NCI-H226 (cell line): ENCODE measurements around the gene ZNF407.
A peak's percentile ranks its signal among the peaks of the same experiment; 100 is the strongest.

Experiments used
- DNase-seq: peaks from one replicate; pipeline ENCODE4 v3.0.0-alpha.2; 2015

The ZNF407 gene

DNA sequence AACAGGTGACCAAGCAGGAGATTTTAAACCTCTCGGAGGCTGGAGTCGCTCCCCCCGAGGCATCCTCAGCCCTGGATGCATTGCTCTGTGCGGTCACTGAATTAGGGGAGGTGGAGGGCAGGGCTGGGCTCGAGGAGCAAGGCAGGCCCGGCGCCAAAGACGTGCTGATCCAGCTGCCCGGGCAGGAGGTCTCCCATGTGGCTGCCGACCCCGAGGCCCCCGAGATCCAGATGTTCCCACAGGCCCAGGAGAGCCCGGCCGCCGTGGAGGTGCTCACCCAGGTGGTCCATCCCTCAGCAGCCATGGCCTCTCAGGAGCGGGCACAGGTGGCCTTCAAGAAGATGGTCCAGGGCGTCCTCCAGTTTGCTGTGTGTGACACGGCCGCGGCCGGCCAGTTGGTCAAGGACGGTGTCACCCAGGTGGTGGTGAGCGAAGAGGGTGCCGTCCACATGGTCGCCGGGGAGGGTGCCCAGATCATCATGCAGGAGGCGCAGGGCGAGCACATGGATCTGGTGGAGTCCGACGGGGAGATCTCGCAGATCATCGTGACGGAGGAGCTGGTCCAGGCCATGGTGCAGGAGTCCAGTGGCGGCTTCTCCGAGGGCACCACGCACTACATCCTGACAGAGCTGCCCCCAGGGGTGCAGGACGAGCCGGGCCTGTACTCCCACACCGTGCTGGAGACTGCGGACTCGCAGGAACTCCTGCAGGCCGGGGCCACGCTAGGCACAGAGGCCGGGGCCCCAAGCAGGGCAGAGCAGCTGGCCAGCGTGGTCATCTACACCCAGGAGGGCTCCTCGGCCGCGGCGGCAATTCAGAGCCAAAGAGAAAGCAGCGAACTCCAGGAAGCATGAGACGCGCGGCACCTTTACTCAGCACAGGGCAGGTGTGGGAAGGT lies 466.2 kb downstream of the ZNF407 start:
- no peak for DNase-seq

DNA sequence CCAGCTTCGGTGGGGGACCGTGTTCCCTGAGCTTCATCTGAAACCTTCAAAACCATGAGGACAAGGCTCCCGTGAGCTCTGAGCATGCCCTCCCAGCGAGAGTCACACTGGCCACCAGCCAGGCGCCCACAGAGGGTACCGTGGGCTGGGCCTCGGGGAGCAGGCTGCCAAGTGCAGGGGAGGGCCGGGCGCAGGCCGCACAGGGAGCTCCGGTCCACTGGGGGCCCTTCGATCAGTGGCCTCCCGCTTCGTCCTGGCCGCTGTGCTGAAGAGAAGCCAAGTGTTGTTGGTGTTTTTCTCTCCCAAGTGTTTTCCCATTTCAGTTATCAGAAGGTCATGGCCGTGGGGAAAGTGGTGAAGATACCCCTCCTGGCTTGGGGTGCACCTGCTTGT lies 466.8 kb downstream of the ZNF407 start:
- no peak for DNase-seq

DNA sequence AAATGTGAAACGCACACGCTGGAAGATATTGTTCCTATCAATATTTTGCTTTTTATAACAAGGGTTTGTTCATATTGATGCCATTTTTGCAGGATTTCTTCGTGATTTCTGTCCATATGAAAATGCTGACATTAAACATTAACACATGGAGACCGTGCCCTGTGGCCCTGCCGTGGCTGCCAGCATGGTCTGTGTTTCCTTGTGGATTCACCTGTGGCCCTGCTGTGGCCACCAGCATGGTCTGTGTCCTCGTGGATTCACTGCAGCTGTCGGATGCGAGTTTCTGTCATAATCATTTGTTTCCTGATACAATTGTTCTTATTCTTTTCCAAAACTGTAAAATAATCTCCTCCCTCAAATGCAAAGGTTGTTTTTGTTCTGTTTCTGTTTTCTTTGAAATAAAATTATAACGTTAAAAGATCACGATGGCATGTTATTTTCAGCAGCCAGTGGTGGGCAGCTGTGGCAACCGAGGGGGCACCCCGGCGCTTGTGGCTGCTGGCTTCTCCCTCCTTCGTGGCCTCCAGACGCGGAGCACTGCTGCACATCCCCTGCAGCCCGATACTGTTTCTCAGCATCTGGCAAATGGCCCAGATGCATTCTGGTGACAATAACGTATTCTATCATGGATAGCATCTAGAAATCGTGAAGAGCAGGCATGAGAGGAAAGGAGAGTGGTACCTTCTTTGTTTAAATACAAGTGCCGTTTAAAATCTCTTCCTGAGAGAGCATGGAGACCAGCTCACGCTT lies 467.8 kb downstream of the ZNF407 start:
- no peak for DNase-seq

DNA sequence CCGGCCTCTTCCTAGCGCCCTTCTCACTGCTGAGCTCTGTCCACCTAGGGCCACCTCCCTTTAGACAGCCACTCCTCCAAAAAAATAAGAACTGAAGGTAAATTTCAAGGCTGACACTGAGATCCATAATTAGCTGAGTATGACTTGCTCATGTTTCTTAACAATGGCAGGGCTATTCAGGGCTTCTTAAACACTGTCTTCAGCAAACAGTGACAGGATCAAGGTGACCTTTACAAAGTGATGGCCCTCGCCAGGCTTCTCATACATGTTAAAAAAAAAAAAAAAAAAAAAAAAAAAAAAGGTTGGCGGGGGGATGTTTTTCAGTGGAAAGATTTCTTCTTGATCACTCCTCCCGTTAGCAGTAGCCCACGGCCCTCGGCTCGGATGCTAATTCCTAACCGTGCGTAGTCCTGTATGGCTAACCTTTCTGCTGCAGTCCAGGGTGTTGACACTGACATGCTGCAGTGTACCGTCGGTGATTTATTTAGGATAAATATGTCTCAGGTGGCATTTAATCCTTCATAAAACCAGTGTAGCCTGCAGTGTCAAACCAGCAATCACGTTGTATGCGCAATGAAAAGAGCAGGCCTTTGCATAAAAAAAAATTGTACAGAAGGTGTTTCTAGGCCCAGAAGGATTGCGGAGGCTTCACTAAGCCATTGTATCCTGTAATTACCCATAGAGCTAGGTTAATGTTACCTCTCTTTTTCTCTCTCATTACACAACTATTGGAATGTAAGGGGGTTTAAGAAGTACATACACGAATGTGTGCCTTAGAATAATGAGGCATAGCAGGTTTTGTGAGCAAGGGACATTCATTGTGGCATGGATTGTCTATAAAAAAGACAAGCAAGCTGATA lies 468.6 kb downstream of the ZNF407 start:
- no peak for DNase-seq

DNA sequence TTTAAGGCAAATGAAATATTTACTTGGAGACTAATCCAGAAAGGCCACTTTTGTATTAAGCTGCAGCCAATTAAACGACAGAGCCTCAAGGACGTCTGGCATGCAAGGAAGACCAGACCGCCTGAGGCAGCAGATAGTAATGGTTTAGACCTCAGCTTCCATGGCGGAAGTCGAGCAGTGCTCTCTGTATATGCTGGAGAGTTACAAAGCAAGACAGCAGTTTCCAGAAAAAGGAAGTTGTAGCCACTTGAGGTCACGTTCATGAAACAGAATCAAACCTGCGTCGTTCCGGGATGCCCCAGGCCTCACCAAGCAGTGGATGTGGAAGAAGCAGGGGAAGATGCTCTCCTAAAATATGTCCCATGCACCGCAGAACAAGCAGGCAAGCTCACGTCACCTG lies 469.3 kb downstream of the ZNF407 start:
- DNase-seq = no peak

DNA sequence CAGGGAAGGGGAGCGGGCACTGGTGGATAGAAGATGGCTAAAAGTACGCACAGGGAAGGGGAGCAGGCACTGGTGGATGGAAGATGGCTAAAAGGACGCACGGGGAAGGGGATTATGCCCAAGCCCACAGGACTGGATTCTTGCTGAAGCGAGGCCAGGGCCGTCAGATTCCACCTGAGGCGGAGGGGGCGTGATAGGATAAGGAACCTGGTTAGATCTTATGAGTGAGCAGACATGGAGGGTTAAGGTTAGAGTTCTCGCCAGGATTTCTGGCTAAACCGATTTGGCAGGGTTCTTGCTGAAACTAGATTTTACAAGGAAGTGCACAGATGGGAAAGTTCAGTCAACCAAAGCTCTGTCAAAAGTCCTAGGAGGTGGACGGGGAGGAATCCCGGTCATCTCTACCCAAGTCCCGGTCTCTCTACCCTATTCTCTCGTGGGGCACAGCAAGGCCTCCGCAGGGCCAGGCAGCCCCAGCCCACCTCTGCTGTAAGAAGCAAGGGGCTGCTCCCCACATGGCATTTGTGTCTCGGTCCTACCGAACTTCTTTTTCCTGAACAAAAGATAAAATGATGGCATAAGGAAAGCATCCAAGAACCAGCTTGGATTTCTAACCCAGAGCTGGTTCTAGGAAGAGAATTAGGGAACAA lies 470.5 kb downstream of the ZNF407 start:
- DNase-seq = no peak

DNA sequence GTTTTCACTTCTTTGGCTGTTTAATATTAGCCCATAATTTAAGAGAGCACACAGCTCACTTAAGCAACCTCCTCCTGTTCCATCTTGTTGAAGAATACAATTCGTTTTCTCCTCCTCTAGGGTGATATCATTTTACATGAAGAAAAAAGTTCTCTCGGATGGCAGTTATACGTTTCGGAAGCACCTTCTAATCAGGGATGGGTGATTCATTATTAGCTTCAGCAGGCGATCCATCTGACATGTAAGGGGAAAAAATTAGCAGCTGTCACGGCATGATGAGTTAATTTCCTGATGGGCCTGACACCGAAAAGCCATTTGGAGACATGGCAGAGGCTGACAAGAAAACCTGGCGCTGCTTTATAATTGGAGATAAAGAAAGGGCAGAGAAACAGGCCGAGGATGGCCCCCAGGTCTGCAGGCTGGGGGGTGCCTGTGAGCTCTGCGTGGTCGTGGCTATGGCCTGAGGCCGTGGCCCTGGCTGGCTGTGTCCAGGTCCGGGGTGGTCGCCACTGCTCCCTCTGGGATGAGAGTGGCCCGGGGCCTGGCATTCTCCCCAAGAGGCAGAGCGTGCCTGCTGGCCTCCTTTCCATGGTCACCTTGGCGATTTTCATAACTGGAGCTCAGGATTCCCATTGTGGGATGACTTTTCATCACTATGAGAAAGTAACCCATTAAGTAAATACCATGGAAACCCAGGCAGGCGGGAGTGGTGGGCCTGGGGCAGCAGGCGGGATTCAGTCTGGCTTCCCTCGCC lies 471.2 kb downstream of the ZNF407 start:
- no peak for DNase-seq

DNA sequence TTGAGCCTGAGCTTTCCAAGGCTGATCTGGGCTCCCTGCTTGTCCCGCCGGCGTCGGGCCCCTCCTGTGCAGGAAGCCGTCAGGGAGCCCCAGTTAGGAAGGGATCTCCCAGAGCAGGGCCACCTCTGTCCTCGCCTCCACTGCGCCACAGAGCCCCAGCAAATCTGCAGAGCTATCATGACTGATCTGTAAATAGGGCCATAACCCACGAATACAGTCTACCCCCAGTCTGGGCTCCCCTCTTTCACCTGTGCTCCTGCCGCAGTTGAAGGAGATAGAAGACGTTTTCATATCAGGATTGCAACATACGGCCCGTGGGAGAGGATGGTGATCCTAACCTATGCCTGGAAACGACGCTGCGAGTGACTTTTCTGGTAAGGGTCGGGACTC lies 472.6 kb downstream of the ZNF407 start:
- no peak for DNase-seq

DNA sequence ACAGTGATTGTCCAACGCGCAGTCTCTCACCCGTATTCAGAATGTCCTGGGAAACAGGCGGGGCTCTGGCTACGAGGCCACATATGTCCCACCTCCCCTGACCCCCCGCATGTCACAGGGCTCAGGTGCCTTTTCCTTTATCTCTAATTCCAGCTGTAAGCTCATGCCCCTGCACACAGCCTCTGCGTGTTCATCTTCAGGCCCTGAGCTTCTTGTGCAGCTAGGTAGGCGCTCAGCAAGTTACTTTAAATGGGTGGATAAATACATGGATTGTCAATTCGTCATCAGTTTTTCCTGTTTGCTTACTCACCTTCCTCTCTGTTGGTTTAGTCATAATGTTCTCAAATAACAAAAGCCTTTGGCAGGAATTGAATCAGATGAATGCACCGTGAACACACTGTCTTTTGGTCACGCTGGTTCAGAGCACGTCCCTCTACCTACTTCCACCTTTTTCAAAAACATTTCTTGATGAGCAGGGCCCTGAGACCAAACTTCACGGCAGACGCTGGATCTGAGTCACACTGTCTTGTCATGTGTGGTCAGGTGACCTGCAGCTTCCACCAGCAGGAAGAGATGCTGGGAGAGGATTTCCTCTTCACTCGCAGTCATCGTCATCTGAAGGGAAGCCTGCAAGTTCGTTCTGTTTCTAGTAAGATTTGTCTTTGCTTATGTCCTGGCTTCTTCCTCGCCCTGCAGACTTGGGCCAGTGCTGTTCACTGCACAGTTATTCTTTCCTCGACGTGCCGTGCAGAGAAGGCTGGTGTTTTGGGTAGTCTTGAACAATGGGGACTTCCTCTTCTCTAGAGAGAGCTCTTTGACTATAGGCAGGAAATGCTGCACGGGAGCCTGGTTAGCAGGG lies 473.2 kb downstream of the ZNF407 start:
- peak; percentile 29 for DNase-seq

DNA sequence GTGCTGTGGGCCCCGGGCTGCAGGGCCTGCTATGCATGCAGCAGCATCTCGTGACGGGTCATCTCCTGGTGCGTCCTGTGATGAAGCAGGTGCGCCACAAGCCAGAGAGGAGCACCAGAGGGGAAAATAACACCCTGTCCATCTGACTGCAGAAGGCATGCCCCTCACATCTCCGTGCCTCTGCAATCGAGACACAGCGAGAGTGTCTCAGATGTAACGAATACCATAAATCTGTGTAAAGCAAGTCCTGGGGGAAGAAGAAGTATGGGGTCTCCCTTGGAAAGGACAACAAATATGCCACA lies 473.8 kb downstream of the ZNF407 start:
- no peak for DNase-seq

DNA sequence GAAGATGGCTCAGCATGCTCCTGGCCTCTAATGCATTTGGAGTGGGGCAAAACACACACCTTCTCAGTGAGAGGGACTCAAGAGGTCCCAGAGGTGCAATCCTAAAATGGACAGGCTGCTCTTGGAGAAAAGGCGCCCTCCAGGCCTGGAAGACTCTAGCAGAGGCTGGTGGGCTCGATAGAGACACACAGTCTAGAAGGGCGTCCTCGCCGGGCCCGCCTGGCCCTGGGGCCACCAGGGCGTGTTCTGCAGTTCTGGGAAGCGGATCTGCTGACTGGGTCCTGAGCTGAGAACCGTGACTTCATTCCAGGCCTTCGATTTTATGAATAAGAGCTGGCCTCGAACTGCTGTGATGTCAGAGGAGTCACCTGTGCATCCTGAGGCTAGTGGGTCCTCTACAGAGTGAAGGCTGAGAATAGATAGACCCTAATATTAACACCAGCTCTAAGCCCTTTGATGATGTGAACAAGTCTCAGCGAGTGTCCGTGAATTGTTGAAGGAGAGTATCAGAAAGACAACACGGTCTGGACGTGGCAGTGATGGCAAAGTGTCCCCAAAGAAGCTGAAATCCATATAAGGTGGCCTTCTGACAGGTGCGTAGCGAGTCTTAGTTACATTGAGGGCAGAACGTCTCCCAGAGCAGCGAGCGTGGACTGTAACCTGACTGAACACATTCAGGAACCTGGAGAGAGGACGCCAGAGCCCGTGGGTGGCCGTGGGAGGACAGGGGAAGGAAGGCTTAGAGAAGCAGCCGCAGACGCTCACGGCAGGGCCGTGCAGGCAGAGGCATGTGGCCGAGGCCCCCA lies 474.4 kb downstream of the ZNF407 start:
- DNase-seq = no peak

DNA sequence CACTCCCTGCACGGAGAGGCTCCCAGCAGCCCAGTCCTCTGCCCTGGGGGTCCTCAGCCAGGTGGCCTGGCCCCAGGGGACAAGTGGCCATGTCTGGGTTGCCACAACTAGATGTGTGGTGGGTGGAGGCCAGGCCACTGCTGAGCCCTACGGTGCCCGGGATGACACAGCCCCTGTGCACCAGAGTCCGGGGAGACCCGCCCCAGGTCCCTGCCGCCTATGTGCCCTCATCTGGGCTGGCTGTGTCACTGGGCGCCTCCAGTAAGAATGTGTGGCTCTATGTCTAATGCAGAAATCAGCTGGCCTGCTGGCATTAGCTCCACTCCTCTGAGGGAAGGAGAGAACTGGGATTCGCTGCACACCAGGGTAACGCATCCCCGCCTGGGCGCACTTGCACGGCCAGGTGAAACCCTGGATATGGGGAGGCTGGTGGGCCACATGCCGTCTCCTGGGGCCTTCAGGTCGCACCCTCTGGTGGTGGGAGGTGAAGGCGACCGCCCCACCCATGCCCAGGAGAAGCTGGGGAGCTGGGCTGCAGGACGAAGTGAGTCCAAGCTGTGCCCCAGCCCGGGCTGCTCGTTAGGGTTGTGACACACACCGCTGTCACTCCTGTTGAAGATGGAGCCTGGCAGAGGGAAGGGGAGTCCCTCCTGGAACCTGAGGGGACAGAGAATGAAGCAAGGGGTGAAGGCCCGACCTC lies 475.2 kb downstream of the ZNF407 start:
- no peak for DNase-seq

DNA sequence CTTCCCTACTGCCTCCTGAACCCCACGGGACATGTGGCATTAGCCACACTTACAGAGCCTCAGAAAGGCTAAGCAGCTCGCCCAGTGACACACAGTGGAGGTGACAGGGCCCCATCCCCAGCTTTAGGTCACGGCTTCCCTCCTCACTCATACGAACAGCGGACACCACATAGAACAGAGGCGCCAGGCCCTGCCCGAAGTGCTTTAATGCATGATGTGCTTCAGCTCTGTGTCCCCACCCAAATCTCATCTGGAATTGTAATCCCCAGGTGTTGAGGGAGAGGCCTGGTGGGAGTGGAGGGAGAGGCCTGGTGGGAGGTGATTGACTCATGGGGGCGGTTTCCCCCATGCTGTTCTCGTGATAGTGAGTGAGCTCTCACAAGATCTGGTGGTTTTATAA lies 476.0 kb downstream of the ZNF407 start:
- DNase-seq = no peak

DNA sequence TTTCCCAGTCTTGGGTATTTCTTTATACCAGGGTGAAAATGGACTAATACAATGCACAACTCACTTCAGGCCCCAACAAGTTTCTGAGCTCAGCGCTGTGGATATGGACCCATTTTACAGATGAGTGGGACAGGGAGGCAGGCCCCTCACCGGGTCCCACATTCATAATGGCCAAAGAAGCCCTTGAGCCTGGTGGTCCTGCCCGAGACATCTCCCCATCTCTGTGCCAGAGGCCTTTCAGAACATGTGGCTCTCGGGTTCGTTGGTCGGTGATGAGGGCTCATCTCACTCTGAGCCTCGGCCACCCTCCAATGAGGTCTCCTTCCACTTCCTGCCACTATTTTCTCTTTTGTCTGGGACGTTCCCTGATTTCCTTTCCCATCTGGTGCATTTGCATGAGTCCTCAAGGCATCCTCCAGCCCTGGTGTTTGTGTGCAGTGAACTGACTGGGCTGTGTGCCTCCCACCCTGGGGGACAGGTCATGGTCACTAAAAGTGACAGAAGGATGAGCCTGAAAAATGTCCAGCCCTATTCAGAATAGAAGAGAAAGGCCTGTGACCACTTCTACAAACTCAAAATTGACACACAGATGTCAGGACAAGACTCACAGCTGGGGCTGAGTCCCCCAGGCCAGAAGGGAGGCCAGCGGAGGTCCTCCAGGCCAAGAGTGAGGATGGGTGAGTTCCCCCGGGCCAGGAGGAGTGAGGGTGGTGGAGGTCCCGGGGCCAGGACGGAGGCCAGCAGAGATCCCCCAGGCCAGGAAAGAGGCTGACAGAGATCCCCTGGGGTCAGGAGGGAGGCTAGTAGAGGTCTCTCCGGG lies 476.7 kb downstream of the ZNF407 start:
- no peak for DNase-seq

DNA sequence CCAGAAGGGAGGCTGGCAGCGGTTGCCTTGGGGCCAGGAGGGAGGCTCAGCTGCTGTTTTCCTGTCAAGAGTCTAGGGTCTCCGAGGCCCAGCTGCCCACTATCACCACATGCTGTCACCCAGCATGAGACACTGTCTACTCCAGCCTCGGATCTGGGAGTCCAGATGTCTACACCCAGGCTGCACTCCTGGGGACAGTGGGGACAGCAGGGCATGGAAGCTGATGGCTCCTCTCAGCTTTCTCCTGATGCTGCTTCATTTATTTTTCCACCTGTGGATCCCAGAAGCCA lies 477.3 kb downstream of the ZNF407 start:
- DNase-seq = no peak

DNA sequence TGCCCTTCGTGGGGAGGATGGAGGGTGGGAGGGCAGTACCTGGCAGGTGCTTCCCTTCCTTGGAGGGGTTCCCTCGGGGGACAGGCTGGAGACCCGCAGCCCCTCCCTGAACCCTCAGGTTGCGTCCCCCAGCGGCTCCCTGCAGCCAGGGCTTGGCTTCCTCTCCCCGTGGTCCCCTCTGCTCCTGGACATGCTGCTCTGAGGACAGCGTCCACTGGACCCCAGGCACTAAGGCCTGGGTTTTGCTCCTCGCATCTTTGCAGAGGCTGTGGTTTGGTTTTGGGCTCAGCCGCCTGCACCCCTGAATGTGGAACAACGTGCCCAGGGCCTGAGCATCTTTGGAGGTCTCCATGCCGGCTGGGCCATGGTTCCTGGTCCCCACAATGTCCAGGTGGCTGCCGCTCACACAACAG lies 477.8 kb downstream of the ZNF407 start:
- no peak for DNase-seq

DNA sequence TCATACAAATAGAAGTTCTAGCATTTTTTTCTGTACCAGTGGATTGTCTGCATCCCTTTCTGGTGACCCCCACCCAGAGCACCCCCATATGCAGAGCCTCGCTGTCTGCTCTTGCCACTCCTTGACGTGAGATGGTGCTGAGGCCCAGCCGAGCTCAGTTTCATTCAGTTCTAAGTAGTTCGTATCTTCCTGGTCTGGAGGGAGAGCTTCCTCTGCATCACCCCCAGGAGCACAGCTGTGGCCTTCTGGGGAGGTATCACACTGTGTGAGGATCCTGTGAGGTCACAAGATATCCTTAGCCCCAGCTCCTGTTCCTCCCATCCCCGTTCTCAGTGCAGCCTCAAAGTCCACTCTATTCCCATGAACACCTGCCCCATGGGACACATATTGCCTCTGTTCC lies 478.6 kb downstream of the ZNF407 start:
- DNase-seq = no peak

DNA sequence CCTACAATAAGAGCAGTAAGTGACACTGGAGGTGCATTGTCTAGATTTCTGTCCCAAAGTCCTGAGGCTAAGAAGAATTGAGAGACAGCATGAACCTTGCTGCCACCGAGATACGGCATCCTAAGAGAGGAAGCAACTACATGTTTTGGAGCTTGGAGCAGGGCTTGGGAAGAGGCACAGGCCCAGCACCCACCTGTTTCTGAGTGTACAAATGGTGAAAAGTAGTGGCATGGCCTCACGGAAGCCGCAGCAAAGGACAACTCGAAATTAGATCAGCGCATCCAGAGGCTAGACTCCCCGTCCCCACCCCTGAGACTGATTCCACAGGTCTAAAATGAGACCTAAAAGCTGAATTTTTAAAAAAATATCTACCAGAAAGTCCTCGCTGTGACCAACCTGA lies 483.8 kb downstream of the ZNF407 start:
- DNase-seq = no peak

DNA sequence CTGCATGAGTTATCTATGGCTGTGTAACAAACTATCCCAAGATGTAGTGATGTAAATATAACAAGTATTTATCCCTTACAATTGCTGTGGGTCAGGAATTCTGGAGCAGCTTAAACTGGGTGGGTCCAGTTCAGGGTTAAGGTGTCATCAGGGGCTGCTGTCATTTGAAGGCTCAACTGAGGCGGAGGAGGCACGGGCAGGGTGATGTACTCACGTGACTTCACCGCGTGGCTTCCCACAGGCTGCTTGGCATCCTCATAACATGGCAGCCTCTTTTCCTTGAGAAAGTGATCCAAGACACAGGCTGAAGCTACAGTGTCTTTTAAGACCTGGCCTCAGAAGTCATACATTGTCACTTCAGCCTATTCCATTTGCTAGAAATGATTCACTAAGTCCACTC lies 485.5 kb downstream of the ZNF407 start:
- no peak for DNase-seq
